GM18508 (cell line): Measurements from ENCODE around the gene PRTG.
"Not testable (repeated sequence)": the region's sequence is repeated elsewhere in the genome, so short reads cannot be mapped to it uniquely, and the experiment has no call there.

Source experiments
- ATAC-seq: cut with Tn5 transposase; IDR thresholded peaks from one replicate; pipeline ENCODE4 v1.9.1; 2021; ENCODE audit warnings: moderate number of reproducible peaks; ENCODE audit not compliant: insufficient read depth, unreplicated experiment

The PRTG gene

DNA sequence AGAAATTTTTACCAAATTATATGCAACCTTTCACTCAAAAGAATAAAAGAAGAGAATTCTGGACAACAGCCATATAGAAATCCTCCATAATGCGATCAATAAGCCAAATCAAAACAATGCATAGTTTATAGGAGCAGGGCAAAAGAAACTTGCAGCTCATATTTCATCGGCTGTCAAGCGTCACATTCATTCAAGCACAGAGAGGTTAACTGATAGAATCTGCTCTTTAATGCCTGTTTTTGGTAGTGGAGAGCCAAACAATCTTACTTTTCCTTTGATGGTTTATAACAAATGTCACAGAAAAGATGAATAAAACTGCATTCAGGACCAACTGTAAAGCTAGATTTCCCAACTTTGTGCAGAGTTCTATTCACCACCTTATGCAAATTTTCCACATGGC, 35.4 kb downstream of the PRTG start:
- no peak for ATAC-seq

GRCh38 chr15:55703873-55704301, 39.1 kb downstream of the PRTG start:
- no peak for ATAC-seq

GRCh38 chr15:55700876-55701275, 42.1 kb downstream of the PRTG start:
- no peak for ATAC-seq

- ATAC-seq = no peak
Observed at GRCh38 chr15:55698653-55699052, 44.3 kb downstream of the PRTG start.

- ATAC-seq = no peak
Observed at GRCh38 chr15:55696221-55696620, 46.7 kb downstream of the PRTG start.

- no peak for ATAC-seq
Observed at GRCh38 chr15:55695432-55695831, 47.5 kb downstream of the PRTG start.

DNA sequence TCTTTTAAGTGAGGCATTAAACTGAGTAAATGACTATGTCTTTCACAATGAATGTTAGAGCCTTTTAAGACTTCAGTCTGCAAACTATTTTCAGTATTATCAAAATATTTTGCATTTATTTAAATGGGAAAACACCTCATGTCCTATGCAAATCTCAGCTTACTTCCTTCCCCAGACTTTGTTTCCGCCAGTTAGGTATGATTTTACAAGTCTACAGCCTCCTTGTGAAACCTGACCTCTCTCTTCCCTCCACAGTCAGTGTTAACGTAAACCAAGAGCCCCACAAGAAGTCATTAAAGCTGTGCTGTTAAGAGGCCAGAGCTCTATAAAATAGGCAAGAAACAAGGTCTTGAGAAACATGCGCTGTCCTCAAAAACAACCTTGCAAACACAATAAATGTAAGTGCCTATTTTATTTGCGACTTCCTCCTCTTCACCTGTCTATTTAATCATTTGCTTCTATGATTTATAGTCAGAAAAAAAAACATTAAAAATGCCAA, 48.3 kb downstream of the PRTG start:
- peak; percentile 93 for ATAC-seq

- not testable (repeated sequence) for ATAC-seq
Observed at GRCh38 chr15:55693116-55693515, 49.8 kb downstream of the PRTG start.

DNA sequence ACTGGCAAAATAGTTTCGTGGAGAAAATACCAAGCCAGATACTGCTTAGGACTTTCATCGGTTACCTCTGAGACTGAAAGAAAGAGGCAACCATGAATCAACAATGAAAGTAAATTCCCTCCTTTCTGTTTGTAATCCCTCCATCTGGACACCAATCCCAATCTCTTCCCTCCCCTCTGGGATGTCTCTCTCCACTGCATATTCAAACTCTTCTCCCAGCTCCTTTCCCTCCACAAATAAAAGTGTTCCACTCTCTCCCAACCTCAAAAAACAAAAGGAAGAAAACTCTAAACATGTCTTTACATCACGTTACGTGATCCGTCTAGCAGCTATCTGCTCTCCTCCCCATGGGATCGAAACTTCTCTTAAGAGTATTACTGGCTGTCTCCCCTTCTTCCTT, 55.2 kb downstream of the PRTG start:
- no peak for ATAC-seq

- peak; percentile 86 for ATAC-seq
Observed at GRCh38 chr15:55685286-55685685, 57.7 kb downstream of the PRTG start.

DNA sequence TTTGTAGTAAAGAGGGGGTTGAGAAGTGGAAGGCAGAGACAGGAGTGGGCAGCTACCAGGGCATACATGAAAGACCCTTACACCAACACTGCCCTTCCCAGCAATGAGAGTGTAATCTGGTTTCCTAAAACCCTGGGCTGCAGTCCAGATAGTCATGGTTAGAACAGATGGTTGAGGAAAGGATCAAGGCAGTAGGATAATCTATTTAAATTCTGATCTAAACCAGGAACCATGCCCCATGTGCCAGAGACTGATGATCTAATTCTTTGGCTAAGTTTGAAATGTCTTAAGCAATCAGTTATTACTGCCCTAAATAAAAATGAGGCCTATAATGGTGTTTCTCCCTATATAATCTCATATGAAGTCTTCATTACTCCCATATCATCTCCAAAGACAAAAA, 59.6 kb downstream of the PRTG start:
- no peak for ATAC-seq

DNA sequence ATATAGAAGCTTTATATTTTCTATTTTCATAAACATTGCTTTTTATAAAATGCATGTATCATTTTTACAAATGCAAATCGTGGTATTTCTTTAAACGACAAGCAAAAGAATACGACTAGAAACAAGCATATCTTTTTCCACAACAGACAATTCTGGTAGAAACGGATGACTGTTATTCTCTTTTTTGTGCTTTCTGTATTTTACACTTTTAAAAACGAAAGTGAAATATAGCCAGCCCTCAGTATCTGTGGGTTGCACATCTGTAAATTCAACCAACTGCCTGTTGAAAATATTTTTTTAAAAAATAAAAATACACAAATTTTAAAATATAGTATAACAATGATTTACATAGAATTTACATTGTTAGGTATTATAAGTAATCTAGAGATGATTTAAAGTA, 61.3 kb downstream of the PRTG start:
- no peak for ATAC-seq

DNA sequence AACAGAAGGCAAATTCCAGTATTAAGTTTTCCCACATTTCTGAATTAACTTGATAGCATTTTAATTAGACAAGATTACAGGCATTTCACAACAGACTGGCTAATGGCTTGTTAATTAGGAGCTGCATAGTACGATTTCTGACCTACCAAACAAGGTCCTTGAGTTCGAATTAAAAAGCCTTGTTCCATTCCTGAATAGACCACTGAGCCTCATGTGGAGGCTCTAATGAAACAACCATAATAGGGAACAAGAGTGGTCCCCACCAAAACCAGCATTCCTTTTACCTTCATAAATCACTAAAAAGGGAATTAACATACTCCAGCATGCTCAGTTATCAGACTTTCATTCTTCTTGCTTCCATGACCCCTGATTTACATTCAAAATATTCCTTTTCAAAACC, 66.4 kb downstream of the PRTG start:
- ATAC-seq = no peak

DNA sequence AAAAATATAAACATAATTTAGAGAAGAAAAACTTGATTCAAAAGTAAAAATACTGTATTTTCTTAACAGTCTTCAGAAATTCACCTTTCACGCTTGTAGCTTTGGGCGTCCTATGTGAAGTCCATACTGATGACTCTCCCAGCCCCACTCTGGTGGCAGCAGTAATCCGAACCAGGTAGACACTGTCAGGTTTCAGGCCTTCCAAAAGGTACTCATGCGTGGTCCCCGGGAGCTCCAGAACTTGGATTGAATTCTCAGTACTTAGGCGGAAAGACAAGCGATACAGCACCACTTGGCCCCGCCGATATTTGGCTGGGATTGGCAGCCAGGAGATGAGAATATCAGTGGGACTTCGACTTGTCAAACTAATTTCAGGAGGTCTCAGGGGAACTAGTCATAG, 69.7 kb downstream of the PRTG start:
- ATAC-seq = no peak

- no peak for ATAC-seq
Observed at GRCh38 chr15:55669270-55669669, 73.7 kb downstream of the PRTG start.

DNA sequence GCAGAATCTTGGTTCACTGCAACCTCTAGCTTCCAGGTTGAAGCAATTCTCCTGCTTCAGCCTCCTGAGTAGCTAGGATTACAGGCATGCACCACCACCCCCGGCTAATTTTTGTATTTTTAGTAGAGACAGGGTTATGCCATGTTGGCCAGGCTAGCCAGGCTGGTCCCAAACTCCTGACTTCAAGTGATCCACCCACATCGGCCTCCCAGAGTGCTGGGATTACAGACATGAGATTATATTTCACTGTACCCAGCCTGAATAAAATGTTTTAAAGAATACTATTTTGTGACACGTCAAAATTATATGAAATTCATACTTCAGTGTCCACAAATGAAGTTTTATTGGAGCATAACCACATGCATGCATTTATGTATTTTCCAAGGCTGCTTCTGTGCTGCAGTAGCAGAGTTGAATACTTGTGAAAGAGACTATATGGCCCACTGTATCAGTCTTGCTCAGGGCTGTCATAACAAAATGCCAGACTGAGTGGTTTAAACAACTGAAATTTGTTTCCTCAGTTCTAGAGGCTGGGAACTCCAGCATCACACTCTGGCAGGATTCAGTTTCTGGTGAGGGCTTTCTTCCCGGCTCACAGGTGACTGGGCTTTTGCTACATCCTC, 77.2 kb downstream of the PRTG start:
- no peak for ATAC-seq

GRCh38 chr15:55661428-55661827, 81.5 kb downstream of the PRTG start:
- no peak for ATAC-seq

DNA sequence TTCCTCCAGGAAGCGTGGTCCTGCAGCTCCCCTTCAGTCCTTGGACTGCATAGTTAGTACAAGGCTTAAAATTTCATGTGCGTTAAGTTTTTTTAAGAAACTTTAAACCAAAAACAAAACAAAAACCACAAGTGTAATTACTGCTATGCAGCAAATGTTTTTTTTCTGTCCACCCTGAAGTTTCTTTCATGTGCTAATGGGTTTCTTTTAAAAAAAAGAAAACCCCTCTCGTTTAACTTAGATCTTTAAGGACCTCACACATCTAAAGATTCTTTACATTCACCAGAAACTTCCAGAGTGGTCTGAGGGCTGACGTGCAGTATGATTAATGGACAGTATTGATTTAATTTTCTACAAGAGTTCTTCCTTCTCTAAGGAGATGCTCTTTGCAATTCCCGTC, 82.8 kb downstream of the PRTG start:
- no peak for ATAC-seq

GRCh38 chr15:55659481-55659880, 83.5 kb downstream of the PRTG start:
- no peak for ATAC-seq

DNA sequence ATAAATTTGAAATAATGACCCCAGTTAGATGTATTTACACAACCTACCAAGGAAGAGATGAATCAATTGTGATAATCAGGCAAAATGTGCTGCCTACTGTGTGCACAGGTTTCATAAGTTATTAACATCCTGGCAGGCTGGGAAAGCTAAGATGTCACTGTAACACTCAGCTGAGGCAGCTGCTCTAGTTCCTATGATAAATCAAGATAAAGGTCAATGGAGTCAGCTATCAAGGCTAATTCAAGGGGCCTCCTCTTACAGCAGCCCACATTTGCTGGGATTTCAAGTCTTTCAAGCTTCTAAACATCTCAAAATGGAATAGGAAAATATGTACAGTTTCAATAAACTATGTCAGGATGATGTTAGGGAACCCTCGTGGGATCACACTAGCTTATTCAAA, 84.1 kb downstream of the PRTG start:
- no peak for ATAC-seq

DNA sequence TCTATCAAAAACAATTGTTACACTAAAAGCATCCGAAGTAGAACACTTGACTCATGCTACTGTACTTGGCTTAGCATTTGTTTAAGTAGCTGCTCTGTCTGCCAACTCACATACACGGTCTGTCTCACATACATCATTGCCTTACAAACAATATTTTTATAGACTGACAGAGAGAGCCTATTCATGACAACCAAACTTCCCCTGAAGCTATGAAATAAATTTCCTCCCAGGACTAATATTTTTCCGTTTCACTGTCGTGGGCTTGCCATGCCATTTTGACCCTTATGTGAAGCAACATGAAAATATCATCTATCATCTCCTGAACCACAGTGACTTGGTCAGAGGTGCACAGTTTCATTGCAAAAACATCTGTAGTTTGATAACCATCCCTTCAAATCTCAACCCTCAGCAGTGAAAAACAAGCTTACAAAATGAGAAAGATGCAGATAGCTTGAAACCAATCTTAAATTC, 88.4 kb downstream of the PRTG start:
- ATAC-seq = no peak

GRCh38 chr15:55652909-55653495, 90.0 kb downstream of the PRTG start:
- no peak for ATAC-seq
